HG03280 (cell line): ENCODE results near the gene CCSAP.
"Not testable (repeated sequence)": the region's sequence is repeated elsewhere in the genome, so short reads cannot be mapped to it uniquely, and the experiment has no call there.

Source experiments
- ATAC-seq: cut with Tn5 transposase; IDR thresholded peaks from one replicate; pipeline ENCODE4 v1.9.1; 2021; ENCODE audit warnings: mild to moderate bottlenecking, moderate library complexity; ENCODE audit not compliant: unreplicated experiment

Gene CCSAP, protein sequence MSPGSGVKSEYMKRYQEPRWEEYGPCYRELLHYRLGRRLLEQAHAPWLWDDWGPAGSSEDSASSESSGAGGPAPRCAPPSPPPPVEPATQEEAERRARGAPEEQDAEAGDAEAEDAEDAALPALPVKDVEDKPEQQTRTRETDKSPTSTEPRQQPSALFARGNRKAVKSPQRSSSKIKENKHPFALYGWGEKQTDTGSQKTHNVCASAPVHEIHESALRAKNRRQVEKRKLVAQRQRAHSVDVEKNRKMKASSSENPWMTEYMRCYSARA

DNA sequence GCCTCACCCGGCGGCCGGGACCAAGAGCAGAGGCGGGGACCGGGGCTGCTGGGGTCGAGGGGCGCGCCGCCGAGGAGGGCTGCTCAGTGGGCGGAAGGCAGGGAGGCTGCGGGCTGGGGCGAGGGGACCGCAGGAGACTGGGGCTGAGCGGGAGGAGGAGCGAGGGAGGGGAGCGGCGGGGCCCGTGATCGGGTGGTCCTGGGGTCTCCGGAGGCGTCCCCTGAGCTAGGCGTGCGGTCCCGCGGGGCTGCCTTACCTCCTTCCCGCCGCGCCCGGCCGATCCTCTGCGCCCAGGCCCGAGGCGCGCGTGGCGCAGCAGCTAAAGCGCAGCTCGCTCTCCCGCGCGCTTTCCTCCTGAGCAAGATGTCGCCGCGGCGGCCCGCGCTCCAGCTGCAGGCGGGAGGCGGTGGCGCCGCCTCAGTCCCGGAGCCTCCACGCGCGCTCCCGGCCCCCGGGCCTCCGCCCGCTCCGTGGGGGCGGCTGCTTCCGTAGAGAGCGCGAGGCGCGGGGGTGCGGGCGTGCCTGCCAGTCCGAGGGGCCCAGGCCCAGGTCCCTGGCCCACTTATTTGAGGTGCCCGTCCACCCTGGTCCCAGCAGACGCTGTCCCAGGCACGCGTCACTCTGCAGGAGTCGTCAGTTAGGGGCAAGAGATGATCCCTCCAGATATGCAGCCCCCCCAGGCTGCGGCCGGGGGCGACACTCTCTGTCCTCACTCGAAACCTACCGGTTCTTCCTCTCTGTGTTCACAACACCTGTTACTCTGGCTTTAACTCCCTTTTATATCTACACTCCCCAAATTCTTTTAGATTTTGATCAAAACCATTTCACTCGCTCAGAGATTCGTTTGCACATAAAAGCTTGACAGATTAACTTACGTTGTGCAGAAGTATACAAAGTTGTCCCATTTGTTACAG is at the start of gene CCSAP:
CCSAP (minus strand) TSS at position 392 of the 914 bp plus-strand sequence. CDS start 582 bp downstream, outside the sequence.
- peak; percentile 51 for ATAC-seq

DNA sequence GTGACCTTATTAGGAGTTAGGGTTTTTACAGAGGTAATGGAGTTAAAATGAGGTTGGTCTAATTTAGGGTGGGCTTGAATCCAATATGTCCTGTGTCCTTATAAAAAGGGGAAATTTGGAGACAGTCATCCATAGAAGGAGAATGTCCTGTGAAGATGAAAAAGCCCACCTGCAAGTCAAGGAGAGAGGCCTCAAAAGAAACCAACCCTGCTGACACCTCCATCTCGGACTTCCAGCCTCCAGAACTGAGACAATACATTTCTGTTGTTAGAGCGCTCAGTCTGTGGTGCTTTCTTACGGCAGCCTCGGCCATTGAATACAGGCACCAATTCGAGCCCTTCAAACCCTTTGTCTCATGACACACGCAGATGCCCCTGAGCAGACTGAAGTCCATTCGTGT is 47.3 kb upstream of the CCSAP start:
- no peak for ATAC-seq

DNA sequence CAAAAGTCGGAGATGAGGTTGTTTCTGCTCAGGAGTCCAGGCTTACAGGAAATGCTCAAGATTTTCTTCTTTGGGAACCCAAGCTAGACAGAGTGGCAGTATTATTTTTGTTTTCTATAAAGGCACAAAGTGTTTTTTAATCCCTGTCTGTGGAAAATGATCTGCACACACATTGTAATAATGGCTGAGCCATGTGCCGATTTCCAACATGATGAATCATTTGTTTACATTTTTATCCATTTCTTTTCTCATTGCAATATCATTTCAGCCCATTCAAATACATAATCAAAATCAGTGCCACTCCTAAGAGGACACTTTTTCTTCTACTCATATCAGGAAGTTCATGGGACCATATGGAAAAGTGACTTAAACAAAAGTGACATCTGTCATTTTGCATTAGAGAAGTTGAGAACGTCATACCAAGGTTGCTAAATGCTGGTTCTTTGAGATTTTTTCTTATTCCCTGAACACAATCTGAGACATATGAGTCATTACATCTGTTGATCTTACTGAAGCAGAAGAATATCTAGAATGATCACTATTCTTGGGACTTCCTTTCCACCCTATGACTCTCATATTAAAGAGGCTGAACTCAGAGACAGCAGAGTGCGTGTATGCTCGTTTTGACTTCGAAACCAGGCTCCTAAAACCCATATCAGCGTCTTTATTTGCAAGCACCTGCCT is 46.2 kb upstream of the CCSAP start:
- ATAC-seq: no peak

DNA sequence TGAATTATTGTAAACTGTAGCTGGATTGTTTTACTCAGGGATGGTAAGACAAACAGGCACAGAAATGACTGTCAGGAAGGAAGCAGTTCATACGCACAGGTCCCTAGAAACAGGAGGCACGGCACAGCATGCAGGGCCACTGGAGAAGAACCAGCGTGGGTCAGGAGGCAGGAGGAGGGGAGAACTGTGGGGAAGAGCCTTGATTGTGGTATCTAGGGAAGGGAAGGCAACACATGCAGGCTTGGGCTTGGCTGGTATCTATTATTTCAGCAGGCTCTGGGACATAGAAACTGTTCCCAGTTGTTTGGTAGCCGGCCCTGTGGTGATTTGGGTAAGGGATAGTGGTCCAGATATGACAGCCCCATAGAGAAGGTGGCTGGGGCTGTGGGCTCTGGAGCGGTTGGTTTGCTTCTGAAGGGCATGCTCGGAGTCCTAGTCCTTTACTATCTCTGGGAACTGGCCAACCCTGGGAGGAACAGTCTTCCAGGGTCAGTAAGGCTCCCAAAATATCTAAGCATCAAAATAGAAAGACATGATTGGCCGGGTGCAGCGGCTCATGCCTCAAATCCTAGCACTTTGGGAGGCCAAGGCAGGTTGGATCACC is 43.1 kb upstream of the CCSAP start:
- no peak for ATAC-seq

DNA sequence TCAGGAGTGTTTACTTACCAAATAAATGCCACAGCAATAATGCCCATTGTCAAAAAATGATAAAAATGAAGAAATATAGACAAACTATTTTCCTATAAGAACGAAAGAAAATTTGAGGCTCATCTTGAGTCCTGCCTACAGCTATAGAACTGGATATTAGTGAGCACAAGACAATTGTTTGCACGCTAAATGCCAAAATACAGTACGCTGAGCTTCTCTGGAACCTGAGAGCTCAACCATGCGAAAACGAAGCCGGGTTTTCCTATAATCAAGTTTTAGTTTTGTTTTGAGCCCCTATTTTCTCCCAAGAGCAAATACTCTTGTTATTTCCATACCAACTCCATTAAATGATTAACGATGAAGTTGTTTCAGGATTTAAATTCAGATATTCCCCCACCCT is 42.0 kb upstream of the CCSAP start:
- ATAC-seq: no peak

DNA sequence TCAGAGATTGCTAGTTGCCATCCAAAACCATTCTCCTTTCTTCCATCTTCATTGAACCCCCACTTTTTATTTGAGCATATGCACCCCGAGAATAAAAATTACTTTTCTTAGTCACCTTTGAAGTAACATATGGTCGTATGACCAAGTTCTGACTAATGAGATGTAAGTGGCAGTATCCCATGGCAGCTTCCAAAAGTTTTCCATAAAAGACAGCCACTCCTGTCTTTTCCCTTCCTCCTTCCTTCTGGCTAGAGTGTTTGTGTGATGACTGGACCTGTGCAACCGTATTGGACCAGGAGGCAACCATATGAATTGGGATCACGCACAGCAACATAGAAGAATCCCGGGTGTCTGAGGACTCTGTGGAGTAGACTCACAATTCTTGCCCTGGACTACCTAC is 41.1 kb upstream of the CCSAP start:
- no peak for ATAC-seq

DNA sequence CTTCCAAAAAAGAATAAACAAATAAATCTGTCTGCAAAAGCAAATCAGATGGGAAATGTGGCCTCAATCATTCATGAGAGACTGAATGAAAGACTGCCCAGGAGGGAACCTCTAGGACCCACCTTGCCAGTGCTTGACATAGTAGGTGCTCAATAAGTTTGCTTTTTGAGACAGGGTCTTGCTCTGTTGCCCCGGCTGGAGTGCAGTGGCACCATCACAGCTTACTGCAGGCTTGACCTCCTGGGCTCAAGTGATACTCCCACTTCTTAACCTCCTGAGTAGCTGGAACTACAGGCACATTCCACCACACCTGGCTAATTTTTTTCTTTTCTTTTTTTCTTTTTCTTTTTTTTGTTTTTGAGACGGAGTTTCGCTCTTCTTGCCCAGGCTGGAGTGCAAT is 40.3 kb upstream of the CCSAP start:
- ATAC-seq: no peak

DNA sequence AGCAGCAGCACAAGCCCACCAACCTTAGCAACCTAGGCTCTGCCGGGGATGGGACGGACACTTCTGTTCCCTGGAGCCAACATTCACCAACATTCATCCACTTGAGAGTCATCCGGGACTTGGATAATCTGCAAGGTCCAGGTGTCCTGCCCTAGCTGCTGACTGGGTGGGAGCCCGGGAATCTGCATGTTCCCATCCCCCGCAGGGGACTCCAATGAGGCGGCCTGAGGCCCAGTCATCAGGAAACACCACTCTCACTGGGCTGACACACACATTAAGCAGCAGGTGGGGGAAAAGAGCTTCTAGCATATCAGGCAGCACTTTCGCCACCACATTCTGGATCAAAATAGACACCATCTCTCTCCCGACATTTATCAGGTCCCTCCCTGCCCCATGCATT is 38.4 kb upstream of the CCSAP start:
- no peak for ATAC-seq

DNA sequence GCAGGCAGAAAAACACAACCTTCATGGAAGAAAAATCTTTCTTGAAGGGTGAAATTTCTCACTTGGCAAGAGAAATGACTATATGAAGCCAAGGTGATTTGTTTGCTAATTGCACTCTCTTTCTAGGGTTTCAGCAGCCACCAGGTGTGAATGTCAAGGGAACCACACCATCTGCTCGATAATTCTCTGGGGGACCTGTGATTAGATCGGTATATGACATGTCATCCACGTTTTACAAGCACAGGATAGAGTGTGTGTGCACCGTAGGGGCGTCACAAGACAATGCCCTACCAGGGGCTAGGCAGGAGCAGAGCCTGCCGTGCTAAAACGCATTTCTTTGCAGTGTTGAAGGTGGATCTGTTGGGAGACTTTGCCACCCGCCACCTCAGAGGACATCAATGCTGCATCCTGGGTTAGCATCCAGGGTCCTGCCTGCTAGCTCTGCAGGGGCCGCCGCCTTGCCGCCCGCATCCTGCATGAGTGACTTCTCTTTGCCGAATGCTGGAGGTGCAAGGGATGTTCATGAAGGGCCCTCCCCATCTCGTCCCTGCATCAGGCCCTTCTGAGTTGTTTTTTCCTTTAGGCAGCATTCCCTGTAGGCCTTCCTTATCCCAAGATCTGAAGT is 37.8 kb upstream of the CCSAP start:
- no peak for ATAC-seq

DNA sequence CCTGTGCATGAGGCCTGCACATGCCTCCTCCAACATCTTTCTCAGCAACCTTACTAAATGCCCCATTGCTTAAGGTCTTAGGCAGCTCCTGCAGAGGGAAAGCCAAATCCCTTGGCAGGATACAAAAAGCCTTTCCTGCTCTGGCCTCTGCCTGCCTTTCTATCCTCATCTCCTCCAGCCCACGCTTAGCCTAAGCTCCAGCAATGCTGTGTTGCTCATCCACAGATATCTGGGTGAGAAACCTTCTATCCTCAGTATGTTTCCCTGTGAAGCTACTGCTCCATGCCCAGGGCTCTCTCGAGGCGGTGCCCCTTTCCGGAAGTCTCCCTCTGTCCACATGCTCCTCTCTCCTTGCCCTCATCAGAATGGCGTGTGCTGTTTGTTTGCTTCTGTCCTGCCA is 37.0 kb upstream of the CCSAP start:
- no peak for ATAC-seq

DNA sequence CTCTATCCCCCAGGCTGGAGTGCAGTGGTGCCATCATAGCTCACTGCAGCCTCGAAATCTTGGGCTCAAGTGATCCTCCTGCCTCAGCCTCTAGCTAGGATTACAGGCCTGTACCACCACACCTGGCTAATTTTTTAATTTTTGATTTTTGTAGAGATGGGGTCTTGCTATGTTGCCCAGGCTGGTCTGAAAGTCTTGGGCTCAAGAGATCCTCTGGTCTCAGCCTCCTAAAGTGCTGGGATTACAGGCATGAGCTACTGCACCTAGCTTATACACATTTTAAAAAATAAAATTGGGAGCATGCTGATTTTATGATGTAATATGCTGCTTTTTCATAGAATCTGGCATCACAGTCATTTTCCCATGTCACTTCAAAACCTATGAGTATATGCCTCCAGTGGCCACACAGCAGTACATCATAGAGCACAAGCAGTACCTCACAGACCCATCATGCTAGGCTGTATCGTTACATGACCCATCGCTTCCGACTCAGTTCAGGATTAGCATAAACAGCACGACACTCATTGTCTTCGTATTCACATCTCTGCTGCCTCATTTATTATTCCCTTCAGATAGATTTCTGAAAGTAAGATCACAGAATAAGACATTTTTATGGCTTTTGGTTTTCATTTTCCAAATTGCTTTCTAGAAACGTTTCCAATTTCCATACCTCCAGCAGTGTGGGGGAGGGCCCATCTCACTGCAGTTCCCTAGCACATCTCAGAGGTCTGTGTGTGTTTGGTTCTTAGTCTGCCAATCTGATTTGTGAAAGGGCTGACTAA is 35.9 kb upstream of the CCSAP start:
- no peak for ATAC-seq

DNA sequence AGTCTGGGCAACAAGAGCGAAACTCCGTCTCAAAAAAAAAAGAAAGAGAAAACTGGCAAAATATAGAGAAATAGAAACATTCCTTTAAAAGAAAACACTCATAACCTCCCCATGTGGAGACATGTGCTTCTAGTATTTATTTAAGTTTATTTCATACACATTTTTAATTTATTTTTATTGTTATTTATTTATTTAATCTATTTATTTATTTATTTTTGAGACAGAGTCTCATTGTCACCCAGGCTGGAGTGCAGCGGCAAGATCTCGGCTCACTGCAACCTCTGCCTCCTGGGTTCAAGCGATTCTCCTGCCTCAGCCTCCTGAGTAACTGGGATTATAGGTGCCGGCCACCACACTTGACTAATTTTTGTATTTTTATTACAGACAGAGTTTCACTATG is 35.2 kb upstream of the CCSAP start:
- ATAC-seq: not testable (repeated sequence)

DNA sequence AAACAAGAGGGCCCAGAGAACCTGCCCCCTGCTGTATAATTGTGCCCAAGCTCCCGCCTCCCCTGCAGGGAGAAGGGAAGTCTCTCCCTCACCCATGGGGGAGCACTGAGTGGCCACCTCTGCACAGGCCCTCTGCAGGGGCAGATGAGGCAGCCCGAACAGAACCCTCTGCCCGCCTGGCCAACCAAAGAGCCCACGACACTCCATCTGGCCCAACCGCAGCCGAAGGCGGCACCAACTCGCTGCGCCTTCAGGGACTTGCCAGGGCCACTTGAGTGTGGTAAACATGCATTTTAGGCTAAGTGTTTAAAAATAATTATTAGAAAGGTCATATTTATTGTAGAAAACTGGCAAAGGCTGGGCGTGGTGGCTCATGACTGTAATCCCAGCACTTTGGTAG is 34.6 kb upstream of the CCSAP start:
- no peak for ATAC-seq

DNA sequence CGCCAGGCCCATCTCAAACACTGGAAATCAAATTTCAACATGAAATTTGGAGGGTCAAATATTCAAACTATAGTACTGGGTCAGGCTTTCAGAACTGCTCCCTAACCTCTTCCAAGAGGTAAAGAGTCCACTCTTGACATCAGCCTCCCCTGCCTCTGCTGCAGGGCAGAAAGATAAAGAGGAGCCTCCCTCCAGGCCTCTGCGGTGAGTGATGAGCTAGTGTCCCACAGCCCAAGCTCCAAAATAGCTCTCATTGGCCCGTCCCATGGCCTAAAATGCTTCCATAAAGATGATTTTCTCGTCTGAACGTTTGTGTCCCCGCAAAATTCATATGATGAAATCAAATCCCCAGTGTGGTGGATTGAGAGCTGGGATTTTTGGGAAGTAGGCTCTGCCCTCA is 33.7 kb upstream of the CCSAP start:
- ATAC-seq: no peak

DNA sequence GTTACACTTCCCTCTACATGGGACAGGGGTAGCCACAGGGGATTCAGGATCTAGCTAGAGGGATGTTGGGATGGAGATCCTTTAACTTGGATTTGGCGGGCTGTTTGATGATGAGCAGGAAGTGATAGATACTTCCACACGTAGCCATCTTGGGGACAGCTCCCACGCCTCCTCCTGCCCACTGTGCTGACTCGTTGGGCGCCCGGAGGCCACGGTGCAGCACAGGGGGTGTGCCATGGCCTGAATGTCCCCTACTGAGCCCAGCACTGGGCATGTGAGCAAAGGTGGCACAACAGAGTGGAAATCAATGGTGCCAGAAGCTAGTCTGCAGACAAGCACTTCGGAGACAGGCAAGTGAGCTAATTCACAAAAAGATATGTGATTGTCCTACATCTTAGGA is 31.6 kb upstream of the CCSAP start:
- ATAC-seq: no peak

DNA sequence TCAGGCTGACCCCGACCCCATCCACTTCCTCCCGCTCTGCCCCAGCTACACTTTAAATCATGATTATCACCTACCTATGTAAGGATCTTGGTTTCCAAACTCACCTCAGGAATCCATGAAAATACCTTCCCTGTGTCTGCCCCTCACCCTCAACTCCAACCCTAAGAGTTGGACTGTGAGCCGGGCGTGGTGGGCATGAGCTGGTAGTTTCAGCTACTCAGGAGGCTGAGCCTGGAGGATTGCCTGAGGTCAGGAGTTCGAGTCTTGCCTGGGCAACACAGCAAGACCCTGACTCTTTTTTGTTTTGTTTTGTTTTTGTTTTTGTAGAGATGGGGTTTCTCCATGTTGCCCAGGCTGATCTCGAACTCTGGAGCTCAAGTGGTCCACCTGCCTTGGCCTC is 30.5 kb upstream of the CCSAP start:
- no peak for ATAC-seq

DNA sequence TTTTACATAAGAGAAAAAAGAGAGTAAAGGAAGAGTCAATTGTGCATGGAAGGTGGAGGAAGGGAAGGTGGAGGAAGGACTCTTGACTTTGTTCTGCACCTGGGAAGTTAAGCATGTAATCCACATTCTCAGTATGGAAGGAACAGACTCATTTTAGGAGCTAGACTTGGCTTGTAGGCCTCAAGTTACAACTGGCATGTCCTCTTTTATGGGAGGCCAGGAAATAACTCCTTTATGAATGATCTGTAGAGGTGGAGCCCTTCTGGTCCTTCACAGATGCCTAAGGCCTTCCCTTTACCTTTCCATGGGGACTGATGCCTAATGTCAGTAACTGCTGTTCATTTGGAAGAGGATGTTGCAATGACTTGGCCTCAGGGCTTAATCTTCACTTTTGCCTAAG is 29.4 kb upstream of the CCSAP start:
- ATAC-seq: no peak

DNA sequence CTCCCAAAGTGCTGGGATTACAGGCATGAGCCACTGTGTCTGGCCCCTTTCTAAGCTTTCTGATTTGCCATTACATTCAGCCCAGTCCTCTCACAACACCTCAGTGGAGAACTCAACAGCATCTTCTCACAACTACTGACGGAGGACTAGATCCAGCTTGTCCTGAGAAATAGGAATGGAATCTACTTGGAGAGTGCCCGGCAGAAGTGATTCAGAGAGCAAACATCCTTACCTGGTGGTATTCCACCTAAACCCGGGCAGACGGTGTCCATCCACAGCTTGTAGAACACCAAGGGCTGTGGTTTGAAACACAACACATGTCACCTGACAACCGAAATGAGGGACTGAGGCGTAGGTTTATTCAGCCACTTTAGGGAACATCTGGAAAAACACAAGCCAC is 28.8 kb upstream of the CCSAP start:
- no peak for ATAC-seq

DNA sequence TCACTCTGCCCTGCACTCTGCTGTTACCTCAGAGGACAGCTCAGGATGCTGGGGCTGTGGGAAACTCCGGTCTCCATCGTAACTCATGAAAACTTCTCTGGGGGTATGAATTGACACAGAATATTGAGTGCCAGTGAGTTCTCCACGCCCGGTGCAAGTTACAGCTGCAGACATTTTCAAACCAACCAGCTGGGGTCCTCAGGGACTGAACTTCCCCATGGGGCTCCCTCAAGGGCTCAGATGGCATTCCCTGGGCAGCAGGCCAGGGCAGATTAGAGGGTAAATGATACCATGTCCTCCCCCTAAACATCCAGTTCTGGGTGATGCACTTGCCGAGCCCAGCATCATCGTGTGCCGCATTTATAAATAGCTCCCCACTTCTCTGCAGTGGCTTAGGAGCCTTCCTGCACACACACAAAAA is 27.8 kb upstream of the CCSAP start:
- no peak for ATAC-seq

DNA sequence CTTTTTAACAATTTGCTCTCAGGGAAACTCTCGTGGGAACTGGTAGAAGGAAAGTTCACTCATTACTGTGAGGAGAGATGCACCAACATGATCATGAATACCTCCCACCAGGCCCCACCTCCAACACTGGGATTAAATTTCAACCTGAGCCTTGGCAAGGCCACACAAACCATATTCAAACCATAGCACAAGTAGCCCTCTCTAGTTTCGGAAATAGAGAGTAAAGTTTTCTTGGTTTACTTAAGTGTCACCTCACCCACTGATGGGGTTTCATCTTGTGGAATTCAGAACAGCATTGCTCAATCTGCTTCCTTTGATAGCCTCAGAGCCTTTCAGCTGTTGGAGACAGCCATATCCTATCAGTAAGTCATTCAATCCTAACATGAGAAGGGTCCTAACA is 25.5 kb upstream of the CCSAP start:
- ATAC-seq: peak; percentile 44
